ENCODE measurements around the gene DDX23.
"Not testable (repeated sequence)": the region's sequence is repeated elsewhere in the genome, so short reads cannot be mapped to it uniquely, and the experiment has no call there.

Gene DDX23

DNA sequence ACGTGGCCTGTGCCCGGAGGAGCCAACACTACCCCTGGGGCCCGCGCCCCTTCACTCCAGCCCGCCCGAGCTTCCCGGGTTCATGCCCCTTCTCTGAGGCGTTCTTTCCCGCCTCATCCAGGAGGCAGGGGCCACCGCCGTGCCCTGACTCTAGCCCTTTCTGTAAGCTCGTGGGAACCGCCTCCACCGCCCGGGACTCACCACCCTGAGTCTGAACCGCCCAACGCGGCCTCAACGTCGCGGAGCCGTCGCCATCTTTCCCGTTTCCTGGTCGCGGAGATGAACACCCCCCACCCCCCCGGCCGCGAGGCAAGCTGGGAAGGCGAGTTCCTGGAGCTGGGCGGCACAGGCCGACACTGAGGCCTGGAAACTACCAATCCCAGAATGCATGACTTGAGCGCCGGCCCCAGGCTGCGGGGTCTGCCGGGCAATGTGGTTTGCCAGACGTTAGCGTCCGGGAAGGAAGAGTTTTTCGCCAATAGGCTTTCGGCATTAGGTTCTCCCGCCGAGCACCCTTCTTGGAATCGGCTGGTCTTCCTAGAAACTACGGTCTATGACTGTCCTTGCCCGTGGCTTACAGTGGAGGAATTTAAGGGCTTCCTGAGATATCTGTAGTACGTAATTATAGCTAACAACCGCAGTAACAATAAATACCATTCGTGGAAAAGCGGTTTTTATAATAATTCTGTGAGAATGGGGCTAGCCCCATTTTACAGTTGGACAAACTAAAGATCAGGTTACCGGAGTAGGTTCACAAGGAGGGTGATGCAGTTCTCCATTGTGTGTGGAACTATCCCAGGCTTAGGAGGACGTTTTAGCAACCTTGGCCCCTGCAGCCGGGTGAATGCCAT, at the start of gene DDX23:
Gene DDX23, minus strand, starts transcription at position 281 of the 851 bp plus-strand sequence. CDS start 6,381 bp downstream, outside the sequence.
- peak; percentile 98 for DNase-seq (ENCODE audit: low read depth)

DNA sequence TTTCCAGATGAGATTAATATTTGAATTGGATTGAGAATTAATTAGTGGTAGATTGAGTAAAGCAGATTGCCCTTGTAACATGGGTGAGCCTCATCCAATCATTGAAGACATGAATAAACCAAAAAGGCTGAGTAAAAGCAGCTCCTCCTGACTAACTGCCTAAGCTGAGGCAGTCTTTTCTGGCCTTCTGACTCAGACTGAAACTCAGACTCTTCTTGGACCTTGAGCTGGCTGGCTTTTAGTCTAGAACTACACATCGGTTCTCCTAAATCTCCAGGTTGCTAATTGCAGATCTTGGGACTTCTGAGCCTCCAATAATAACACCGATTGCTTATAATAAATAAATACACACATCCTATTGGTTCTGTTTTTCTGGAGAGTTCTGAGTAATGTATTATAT, 49.3 kb upstream of the DDX23 start:
- DNase-seq (ENCODE audit: low read depth) = peak; percentile 33

DNA sequence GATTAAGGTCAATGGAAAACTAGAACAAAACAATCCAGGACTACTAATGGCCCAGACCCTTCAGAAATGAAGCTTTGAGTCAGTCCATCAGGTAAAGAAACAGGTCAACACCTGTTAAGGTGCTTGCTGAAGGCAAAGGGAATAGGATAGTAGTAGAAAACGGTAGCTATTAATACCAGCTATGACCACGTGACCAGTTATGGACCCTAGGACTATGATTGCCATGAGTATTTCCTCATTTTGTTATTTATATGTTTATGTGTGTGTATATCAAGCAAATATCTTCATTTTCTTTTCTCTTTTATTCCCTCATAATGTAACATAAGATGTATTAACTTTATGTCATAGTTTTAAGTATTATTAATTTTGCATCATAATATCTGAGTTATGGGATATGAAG, 47.7 kb upstream of the DDX23 start:
- DNase-seq (ENCODE audit: low read depth) = no peak

DNA sequence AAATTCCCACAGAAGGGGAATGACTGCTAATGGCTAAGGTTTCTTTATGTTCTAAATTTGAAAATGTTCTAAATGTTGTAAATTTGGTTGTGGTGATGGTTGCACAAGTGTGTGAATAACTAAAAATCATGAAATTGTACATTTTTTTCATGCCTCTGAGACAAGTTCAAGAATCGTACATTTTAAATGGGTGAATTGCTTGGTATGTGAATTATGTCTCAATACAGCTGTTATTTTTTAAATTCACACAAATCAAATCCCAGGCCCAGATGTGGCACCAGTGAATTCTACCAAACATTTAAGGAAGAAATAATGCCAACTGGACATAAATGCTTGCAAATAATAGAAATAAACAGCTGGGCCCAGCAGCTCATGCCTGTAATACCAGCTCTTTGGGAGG, 42.3 kb upstream of the DDX23 start:
- no peak for DNase-seq (ENCODE audit: low read depth)

DNA sequence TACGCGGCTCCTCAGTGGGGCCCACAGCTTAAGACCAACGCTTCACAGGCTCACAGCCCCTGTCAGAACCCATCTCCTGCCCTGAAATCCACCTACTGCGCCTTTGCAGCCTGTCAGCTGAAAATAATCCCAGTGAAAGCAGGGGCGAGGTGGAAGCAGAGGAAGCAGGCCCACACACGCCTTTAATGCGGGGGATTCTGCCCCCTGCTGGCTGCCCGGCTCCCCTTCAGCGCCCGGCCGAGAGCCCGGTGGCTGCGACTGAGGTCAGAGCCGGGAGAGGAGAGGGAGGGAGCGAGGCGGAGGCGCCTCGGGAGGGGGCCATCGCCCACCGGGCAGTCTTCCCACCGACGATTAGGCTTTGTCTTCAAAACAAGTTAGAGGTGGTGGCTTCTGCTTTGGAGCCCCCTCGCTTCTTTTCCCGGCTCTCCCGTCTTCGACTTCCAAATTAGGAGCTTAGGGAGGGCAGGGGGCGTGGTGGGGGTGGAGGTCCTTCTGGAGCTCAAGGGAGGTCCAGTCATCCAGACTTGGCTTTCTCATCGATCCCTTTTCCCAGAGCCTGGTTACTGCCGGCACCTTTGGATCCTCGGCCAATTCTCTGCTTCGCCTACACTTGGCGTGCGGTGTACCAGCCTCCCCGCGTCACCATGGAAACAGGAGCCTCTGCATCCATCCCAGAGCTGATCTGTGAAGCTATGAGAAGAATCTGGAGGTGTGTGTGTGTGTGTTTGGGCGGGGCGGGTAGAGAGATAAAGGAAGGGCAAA, 38.9 kb upstream of the DDX23 start:
- DNase-seq (ENCODE audit: low read depth) = no peak

DNA sequence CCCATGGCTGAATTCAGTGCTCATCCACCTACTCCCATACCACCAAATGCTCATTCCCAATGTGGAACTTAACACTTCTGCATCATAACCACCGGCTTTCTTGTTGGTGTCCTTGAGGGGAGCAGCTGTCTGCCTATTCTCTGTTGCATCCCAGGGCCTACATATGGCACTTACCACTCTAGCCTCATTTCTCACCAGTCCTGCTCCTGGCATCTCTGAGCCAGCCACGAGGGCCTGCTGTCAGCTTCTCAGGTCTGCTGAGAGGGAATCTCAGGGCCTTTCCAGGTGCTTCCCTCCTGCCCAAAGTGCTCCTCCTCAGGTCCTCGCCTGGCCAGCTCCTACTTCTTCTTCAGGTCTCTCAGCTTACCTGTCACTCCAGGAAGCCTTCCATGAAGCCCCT, 37.7 kb upstream of the DDX23 start:
- no peak for DNase-seq (ENCODE audit: low read depth)

DNA sequence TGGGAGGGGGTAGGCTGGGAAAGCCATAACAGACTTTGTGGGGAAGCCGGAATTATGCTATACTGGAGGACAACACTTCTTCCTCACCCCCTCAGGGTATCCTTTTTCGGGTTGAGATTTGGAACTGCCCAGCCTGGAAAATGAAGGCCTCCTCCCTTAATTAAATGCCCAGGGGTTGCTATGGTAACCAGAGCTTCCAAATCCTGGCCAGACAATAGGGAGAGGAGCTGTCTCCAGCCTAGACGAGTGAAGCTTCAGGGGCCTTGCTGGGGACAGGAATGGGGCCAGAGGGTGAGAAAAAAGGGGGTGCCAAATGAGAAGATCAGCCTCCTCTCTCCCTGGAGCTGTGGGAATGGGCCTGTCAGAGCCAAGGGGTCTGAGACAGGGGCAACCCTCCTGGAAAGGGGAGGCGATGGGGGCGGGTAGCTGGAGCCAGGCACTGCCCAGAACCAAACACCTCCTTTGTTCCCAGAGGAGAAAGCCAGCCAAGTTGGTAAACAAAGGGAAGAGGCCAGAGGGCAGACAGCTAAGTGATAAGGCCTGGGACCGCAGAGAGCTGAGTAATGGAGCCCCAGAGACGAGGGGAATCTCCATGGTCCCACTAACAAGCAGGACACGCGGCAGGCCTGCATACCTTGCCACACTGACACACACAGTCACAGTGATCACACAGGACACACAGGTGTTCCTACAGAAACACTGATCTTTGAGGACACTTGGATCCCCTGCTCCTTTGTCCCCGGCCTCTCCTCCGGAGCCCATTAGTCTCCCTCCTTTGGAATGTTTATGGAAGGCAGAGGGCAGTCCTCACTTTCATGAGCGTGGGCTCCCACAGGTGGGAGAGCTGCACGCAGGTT, 31.6 kb upstream of the DDX23 start:
- DNase-seq (ENCODE audit: low read depth) = no peak

DNA sequence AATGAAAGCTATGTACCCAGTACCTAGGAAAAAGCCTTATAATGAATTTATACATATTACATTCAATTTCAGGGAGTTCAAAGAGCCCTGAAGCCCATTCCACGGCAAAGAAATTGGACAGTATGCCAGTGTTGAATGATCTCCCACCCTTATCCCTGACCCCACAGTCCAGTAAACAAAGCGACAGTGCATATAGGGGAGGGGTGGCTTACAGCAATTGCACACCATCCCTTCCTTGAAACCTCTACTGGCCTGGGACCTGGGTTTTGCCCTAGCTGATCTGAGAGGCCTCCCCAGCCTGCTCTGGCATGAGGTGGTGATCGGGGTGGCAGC, 31.0 kb upstream of the DDX23 start:
- no peak for DNase-seq (ENCODE audit: low read depth)

DNA sequence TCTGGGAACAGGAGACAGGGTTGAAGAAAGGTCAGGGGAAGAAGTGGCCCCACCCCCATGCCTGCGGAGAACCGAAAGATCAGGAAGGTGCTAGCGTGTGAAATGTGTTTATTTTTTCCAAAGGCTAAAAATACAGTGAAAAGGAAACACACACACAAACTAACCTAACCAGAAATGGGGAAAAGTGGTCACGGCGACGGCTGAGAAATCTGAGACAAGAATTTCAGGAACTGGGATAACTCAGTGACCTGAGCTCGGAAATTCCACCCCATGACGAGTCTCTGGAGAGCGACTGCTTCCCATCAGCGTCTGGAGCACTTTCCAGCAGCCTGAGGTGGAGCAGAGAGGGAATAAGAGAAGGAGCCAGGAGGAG, 30.3 kb upstream of the DDX23 start:
- DNase-seq (ENCODE audit: low read depth) = no peak

DNA sequence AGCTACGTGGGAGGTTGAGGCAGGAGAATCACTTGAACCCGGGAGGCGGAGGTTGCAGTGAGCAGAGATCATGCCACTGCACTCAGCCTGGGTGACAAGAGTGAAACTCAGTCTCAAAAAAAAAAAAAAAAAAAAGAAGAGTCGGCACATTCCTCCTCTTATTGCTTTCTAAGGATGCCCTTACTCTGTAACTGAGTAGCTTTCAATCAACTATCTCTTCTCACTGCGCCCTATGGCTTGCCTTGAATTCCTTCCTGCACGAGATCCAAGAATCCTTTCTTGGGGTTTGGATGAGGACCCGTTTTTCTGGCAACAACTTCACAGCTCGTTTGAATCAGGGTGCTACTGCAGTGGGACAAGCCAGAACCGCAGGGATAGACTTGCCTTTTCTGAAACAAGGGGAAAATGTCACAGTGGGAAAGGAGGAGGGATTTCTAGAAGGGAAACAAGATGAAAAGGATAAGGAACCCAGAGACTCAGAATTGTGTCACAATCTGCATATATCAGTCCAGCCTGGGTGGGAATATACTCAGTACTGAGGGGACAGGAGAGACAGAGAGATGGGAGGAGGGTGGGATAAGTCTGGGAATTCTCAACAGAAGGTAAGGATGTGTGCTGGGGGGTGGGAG, 29.8 kb upstream of the DDX23 start:
- no peak for DNase-seq (ENCODE audit: low read depth)

DNA sequence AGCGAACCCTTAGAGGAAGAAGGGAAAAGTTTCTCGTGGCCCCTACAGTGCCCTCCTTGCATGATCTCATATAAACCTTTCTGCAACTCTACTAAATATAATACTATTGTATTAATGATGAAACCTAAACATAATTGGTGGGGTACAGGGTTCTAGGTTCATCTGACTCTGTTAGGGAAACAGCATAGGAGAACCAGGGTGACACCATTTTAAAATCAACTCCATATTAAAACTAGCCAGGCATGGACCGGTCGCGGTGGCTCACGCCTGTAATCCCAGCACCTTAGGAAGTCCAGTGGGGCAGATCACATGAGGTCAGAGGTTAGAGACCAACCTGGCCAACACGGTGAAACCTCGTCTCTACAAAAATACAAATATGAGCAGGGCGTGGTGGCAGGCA, 28.7 kb upstream of the DDX23 start:
- no peak for DNase-seq (ENCODE audit: low read depth)

DNA sequence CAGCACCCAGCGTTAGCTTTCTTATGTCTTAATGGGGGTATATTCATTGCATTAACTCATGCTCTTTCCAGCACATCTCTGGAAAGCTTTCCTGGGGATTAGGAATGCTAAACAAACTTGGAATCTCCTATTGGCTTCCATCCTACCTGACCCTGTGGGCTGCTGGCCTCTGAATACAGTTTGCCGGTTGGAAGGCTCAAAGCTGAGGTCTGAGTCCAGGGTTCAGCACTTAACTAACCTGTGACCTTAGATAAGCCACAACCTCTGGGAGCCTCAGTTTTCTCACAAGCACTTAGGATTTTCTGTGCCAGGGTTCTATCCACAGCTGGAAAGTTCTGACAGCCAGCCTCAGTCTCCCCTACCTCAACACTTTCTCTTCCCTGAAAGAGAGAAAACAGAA, 26.6 kb upstream of the DDX23 start:
- no peak for DNase-seq (ENCODE audit: low read depth)

DNA sequence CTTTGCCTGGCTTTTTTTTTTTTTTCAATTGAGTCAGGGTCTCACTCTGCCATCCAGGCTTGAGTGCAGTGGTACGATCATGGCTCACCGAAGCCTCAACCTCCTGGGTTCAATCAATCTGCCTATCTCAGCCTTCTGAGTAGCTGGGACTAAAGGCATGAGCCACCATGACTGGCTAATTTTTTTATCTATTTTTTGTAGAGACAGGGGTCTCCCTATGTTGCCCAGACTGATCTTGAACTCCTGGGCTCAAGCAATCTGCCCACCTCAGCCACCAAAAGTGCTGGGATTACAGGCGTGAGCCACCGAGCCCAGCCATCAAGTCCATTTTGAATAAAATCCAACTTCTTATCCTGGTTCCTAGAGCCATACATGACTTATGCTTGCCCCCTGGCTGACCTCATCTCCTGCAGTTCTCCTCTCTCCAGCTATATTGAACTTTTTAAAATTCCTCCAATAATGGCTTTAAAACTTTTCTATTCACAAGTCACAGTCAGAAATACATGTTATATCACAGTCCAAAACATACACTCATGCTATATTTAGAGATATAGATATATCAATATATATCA, 24.1 kb upstream of the DDX23 start:
- no peak for DNase-seq (ENCODE audit: low read depth)

DNA sequence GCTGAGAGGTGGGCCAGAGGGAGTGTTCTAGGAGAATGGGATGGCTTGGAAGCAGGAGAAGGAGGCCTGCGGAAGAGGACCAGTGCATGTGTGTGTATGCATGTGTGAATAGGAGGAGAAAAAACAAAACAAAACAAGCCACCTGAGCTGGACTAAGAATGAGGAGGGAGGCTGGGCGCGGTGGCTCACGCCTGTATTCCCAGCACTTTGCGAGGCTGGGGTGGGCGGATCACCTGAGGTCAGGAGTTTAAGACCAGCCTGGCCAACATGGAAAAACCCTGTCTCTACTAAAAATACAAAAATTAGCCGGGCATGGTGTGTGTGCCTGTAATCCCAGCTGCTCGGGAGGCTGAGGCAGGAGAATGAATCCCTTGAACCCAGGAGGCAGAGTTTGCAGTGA, 21.6 kb upstream of the DDX23 start:
- DNase-seq (ENCODE audit: low read depth) = not testable (repeated sequence)

DNA sequence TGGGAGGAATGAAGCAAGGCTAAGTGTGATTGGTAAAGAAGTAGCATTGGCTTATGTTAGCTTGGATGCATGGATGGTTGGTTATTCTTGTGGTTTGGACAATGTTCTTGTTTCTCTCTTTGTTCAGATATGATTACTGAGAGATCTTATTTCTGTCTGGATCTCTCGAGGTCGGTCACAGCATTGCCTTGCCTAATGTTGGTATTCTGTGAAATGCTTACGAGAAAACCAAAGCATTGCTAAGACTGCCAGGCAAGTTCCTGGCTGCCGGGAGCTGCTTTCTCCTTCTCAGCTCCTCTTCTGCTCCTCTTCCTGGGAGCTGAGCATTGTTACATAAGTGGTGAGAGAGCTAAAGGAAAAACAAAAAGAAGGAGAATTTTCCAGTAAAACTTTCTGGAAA, 21.1 kb upstream of the DDX23 start:
- DNase-seq (ENCODE audit: low read depth) = no peak

DNA sequence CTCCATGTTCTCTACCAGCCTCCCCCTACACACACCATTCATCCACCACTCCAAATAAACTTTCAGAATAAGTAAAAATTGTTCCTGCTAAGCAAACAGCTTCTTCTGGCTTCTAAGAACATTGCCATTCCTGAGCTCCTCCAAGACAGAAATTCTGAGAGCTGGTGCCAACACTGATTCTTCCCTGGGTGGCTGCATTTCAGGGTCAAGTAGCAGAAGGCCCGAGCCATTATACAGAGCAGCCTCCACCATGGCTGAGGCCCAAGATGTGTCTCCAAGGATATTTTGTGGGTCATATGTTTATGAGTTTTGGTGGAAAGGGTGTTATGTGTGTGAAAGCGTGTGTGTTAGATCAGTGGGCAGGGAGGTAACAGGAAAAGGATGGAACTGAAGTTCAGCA, 17.2 kb upstream of the DDX23 start:
- DNase-seq (ENCODE audit: low read depth) = no peak

DNA sequence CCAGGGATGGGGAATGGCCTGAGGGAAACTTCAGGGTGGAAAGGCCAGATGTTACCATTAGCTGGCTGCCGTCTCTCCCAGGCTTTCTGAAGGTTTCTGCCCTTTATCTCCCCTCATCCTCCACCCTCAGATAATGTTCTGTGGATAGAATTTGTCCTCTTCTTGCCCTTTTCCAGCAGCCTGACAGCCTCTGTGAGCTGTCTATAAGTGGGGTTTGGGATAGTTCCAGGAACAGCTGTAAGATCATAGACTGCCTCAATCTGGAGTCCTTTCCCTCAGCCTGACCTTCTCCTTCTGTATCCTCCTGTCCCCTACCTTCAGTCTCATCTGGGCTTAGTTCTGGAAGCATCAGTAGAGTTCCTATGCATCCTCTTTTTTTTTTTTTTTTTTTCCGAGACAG, 16.5 kb upstream of the DDX23 start:
- DNase-seq (ENCODE audit: low read depth) = no peak

DNA sequence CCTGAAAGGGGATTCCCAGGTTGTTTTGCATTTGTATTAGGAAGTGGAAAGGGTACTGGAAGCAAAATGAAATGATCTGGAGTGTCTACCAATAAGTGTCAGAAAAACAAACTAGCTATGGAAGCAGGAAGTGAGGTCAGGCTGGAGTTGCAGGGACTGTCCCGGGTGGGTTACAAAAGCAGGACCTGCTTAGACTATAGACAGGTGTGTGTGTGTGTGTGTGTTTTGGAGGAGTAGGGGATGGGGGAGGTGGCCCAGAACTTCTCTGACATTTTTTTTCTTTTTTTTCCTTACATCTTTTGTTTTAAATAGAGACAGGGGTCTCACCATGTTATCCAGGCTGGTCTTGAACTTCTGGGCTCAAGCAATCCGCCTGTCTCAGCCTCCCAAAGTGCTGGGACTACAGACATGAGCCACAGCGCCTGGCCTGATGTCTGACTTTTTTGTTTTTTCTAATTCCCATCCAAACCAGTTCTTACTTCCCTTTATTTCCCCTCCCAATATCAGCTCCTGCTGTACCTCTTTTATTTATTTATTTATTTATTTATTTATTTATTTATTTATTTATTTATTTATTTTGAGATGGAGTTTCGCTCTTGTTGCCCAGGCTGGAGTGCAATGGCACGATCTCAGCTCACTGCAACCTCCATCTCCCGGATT, 14.2 kb upstream of the DDX23 start:
- DNase-seq (ENCODE audit: low read depth) = no peak

DNA sequence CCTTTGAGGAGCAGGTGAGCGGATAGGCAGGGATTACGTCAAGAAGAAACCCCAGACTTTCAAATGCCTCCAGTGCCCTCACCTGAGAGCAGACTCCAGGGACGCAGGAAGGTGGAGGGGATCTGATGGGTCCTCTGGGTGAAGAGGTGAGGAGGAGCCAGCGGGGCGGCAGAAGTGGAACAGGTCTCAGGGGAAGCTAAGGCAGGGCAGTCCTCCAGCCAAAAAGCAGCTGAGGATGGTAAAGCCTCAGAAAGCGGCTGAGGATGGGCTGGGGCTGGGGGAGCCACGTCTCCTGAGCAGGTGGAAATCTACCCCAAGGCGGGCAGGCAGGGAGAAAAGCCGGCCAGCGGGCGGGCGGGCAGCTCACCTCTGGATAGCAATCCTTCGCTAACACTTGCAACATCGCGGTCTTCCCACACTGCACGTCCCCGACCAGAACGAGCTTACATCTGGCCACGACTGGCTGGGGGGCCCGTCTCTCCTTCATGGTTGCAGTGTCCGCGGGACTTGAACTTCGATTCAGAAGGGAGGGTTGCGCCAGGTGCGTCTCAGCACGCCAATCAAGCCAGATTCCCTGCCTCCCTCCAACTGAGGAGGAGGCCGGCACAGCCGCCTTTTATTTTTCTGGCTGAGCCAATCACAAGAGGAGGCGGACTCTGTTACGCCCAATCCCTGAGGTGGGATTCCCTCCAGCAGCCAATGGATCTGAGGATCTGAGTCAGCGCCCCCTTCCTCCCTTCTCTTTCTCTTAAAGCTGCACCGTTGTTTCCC, 13.5 kb upstream of the DDX23 start, which contains the start of gene RND1:
Gene RND1, minus strand, starts transcription at position 590 of the 771 bp plus-strand sequence. Its CDS starts 103 bp downstream, at position 487.
- peak; percentile 90 for DNase-seq (ENCODE audit: low read depth)

DNA sequence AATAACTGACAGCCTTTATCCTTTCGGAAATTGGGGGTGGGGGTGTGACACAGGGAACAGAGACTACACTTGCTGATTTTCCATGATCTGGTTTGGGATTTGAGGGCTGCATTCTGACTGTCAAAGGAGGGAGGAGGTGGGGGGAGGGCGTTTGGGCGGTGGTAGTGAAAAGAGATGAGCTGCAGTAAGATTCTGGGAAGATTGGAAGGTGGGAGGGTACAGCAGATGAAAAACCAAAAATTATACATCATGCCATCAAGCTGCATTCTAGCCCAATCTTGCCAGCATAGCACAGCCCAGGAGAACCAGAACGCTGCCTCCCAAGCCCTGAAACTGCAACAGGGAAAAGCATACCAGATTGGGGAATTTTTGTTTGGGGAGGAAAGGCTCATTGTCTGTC, 11.3 kb upstream of the DDX23 start:
- no peak for DNase-seq (ENCODE audit: low read depth)
